Activated CD8-positive, alpha-beta T cell treated with anti-CD3 and anti-CD28 coated beads, Interleukin-2, amount 10 ng/mL, durations not matched to agents 7 days and 5 days (primary cell): ENCODE results near the gene MIOX. TPM values are rescaled to one million over a fixed set of nuclear protein-coding genes. Genes with fewer than 3 reads are reported as not detected.

Experiments used
- ATAC-seq: fragments of 150-1000 bp; cut with Tn5 transposase; one replicate; pipeline ENCODE4 v1.10.0; 2021; ENCODE audit warnings: moderate library complexity
- CTCF ChIA-PET: fragments of 350-600 bp; sonication (Branson Sonifier 250); formaldehyde crosslinking; loops from one replicate; lab custom pipeline; 2021; ENCODE audit warnings: antibody characterized with exemption; lab: Charles Lee
- POLR2A ChIA-PET: fragments of 350-600 bp; sonication (Branson Sonifier 250); formaldehyde crosslinking; loops from one replicate; lab custom pipeline; 2021; ENCODE audit warnings: antibody characterized with exemption; lab: Charles Lee
- DNase-seq: peaks from one replicate; pipeline ENCODE4 v3.0.0-alpha.2; 2020
- H3K27ac Mint-ChIP-seq: one replicate; pipeline ENCODE4 v1.8.0; 2021; ENCODE audit warnings: mild to moderate bottlenecking, mixed read lengths
- H3K27me3 Mint-ChIP-seq: one replicate; pipeline ENCODE4 v1.8.0; 2021; ENCODE audit warnings: low read depth, mixed read lengths
- H3K36me3 Mint-ChIP-seq: one replicate; pipeline ENCODE4 v1.8.0; 2021; ENCODE audit warnings: low read depth, mixed read lengths
- H3K4me1 Mint-ChIP-seq: one replicate; pipeline ENCODE4 v1.8.0; 2021; ENCODE audit warnings: low read depth, mixed read lengths
- H3K4me3 Mint-ChIP-seq: one replicate; pipeline ENCODE4 v1.8.0; 2021; ENCODE audit warnings: mild to moderate bottlenecking, mixed read lengths
- H3K9me3 Mint-ChIP-seq: one replicate; pipeline ENCODE4 v1.8.0; 2022; ENCODE audit warnings: mixed read lengths; ENCODE audit not compliant: insufficient read depth
- total RNA-seq, 2 experiments: library from RNA; stranded (reverse); gene quantifications; one replicate each; pipeline ENCODE4 v1.2.3, GENCODE V29; 2021

MIOX gene
- total RNA-seq, 2 experiments from 2014 or later, result 0.40 TPM; not detected in 1

- peaks cover 18% of the 10 kb centered on the region for H3K4me1 Mint-ChIP-seq
- no peak overlapping the region for H3K27ac Mint-ChIP-seq
- POLR2A ChIA-PET, result interaction anchor here (1.6 to 1.7 kb wide), 2 partner anchors 12 to 13 kb away, joined by 4 to 14 read pairs; partner anchors contain the start of genes LMF2 and NCAPH2
- no peak overlapping the region for H3K4me3 Mint-ChIP-seq
- CTCF ChIA-PET, result interaction anchor here (1.3 kb wide), 1 partner anchor 41 kb away, joined by 4 read pairs; the partner anchor contains the start of gene SYCE3
- no peak for ATAC-seq
- no peak for DNase-seq
- H3K27me3 Mint-ChIP-seq, result no peaks in the 10 kb centered on the region
- H3K9me3 Mint-ChIP-seq, result no peaks in the 10 kb centered on the region
- H3K36me3 Mint-ChIP-seq, result peaks cover 40% of the 10 kb centered on the region
Observed at GRCh38 chr22:50521710-50522109, 35.1 kb downstream of the MIOX start.

- no peak overlapping the region for H3K4me3 Mint-ChIP-seq
- H3K9me3 Mint-ChIP-seq, result no peaks in the 10 kb centered on the region
- no peak for ATAC-seq
- DNase-seq, result no peak
- H3K27me3 Mint-ChIP-seq, result no peaks in the 10 kb centered on the region
- H3K4me1 Mint-ChIP-seq, result peaks cover 24% of the 10 kb centered on the region
- ChIA-PET CTCF (interaction anchor here (1.3 kb wide), 1 partner anchor 41 kb away, joined by 4 read pairs; the partner anchor contains the start of gene SYCE3), POLR2A (interaction anchor here (0.7 to 1.7 kb wide), 5 partner anchors 12 to 99 kb away, joined by 3 to 14 read pairs (median 4); partner anchors contain the start of genes LMF2 and NCAPH2)
- H3K27ac Mint-ChIP-seq, result no peak overlapping the region
- H3K36me3 Mint-ChIP-seq, result peaks cover 43% of the 10 kb centered on the region
Observed at GRCh38 chr22:50522208-50522805, 35.6 kb downstream of the MIOX start.

- peak overlapping the region; percentile 36 for H3K4me3 Mint-ChIP-seq
Observed at GRCh38 chr22:50522806-50523438, 36.3 kb downstream of the MIOX start.

GRCh38 chr22:50523458-50523805, 36.8 kb downstream of the MIOX start:
- H3K36me3 Mint-ChIP-seq, result peaks cover 46% of the 10 kb centered on the region
- POLR2A ChIA-PET, result interaction anchor here (1.5 to 3.3 kb wide), 3 partner anchors 15 to 51 kb away, joined by 3 to 82 read pairs (median 6); partner anchors contain the start of genes LMF2 and NCAPH2
- peak overlapping the region; percentile 68 for H3K27ac Mint-ChIP-seq
- ATAC-seq, result no peak
- DNase-seq, result no peak
- no peaks in the 10 kb centered on the region for H3K9me3 Mint-ChIP-seq
- no peaks in the 10 kb centered on the region for H3K27me3 Mint-ChIP-seq
- peak overlapping the region; percentile 97 for H3K4me3 Mint-ChIP-seq
- CTCF ChIA-PET, result interaction anchor here (3.1 to 6.2 kb wide), 3 partner anchors 15 to 97 kb away, joined by 40 to 77 read pairs (median 55); partner anchors contain the start of genes LMF2, NCAPH2 and SYCE3
- H3K4me1 Mint-ChIP-seq, result peaks cover 36% of the 10 kb centered on the region

More at GRCh38 chr22:50522806-50523438, 36.3 kb downstream of the MIOX start:
- ATAC-seq (no peak), DNase-seq (no peak)
- H3K27ac Mint-ChIP-seq, result peak overlapping the region; percentile 68
- H3K4me1 Mint-ChIP-seq, result peaks cover 30% of the 10 kb centered on the region
- H3K9me3 Mint-ChIP-seq, result no peaks in the 10 kb centered on the region
- ChIA-PET POLR2A (interaction anchor here (0.7 to 1.7 kb wide), 5 partner anchors 13 to 98 kb away, joined by 3 to 14 read pairs (median 4); partner anchors contain the start of genes LMF2 and NCAPH2), CTCF (interaction anchor here (1.3 to 6.2 kb wide), 2 partner anchors 14 to 40 kb away, joined by 4 to 55 read pairs; partner anchors contain the start of genes LMF2, NCAPH2 and SYCE3)
- no peaks in the 10 kb centered on the region for H3K27me3 Mint-ChIP-seq
- peaks cover 45% of the 10 kb centered on the region for H3K36me3 Mint-ChIP-seq

GRCh38 chr22:50523806-50524675, 37.4 kb downstream of the MIOX start:
- H3K27me3 Mint-ChIP-seq, result no peaks in the 10 kb centered on the region
- peak overlapping the region; percentile 95 for H3K27ac Mint-ChIP-seq
- H3K36me3 Mint-ChIP-seq, result peaks cover 49% of the 10 kb centered on the region
- H3K9me3 Mint-ChIP-seq, result no peaks in the 10 kb centered on the region
- ATAC-seq (no peak), DNase-seq (no peak)
- ChIA-PET CTCF (interaction anchor here (1.9 to 6.5 kb wide), 10 partner anchors 10 to 104 kb away, joined by 11 to 116 read pairs (median 38); partner anchors contain the start of genes ARSA, LMF2, NCAPH2 and SBF1), POLR2A (interaction anchor here (1.3 to 8.7 kb wide), 14 partner anchors 9 to 251 kb away, joined by 3 to 335 read pairs (median 18); partner anchors contain the start of genes ARSA, CHKB, CPT1B and KLHDC7B)
- peak overlapping the region; percentile 97 for H3K4me3 Mint-ChIP-seq
- H3K4me1 Mint-ChIP-seq, result peaks cover 42% of the 10 kb centered on the region

GRCh38 chr22:50524676-50525103, 38.0 kb downstream of the MIOX start:
- Mint-ChIP-seq H3K27me3 (no peaks in the 10 kb centered on the region), H3K27ac (peak overlapping the region; percentile 95), H3K9me3 (no peaks in the 10 kb centered on the region), H3K36me3 (peaks cover 45% of the 10 kb centered on the region), H3K4me3 (peak overlapping the region; percentile 97), H3K4me1 (peaks cover 45% of the 10 kb centered on the region)
- DNase-seq (no peak), ATAC-seq (no peak)
- ChIA-PET POLR2A (interaction anchor here (1.0 to 8.7 kb wide), 16 partner anchors 10 to 273 kb away, joined by 3 to 335 read pairs (median 10); partner anchors contain the start of genes ARSA, CHKB, CPT1B and HDAC10), CTCF (interaction anchor here (0.8 to 6.5 kb wide), 15 partner anchors 9 to 282 kb away, joined by 3 to 116 read pairs (median 17); partner anchors contain the start of genes ARSA, LMF2, NCAPH2 and SBF1)

- peak within 1 kb of the TSS; percentile 95 for H3K27ac Mint-ChIP-seq
- ChIA-PET CTCF (interaction anchor here (0.7 to 6.5 kb wide), 42 partner anchors 10 to 420 kb away, joined by 3 to 116 read pairs (median 6); partner anchors contain the start of genes ARSA, CHKB, HDAC10 and KLHDC7B), POLR2A (interaction anchor here (0.8 to 8.7 kb wide), 40 partner anchors 8 to 338 kb away, joined by 3 to 335 read pairs (median 4); partner anchors contain the start of genes ARSA, CHKB, CPT1B and HDAC10)
- peaks cover 45% of the 10 kb centered on the region for H3K4me1 Mint-ChIP-seq
- peak; percentile 62 for ATAC-seq
- H3K36me3 Mint-ChIP-seq, result peaks cover 43% of the 10 kb centered on the region
- H3K4me3 Mint-ChIP-seq, result peak within 1 kb of the TSS; percentile 97
- peak; percentile 98 for DNase-seq
- H3K9me3 Mint-ChIP-seq, result no peaks in the 10 kb centered on the region
- no peaks in the 10 kb centered on the region for H3K27me3 Mint-ChIP-seq
Observed at GRCh38 chr22:50525104-50525857, 38.6 kb downstream of the MIOX start, which contains the start of gene SCO2. Gene SCO2, minus strand, starts transcription at chr22:50525598. Its CDS starts 1,187 bp downstream, at chr22:50524411.

- Mint-ChIP-seq H3K27me3 (no peaks in the 10 kb centered on the region), H3K4me3 (peak overlapping the region; percentile 97), H3K27ac (peak overlapping the region; percentile 83), H3K9me3 (no peaks in the 10 kb centered on the region), H3K36me3 (peaks cover 38% of the 10 kb centered on the region), H3K4me1 (peaks cover 45% of the 10 kb centered on the region)
- ATAC-seq (no peak), DNase-seq (no peak)
- CTCF ChIA-PET, result interaction anchor here (0.7 to 6.5 kb wide), 41 partner anchors 10 to 420 kb away, joined by 3 to 116 read pairs (median 6); partner anchors contain the start of genes ARSA, CHKB, HDAC10 and KLHDC7B
- POLR2A ChIA-PET, result interaction anchor here (0.8 to 8.7 kb wide), 39 partner anchors 8 to 339 kb away, joined by 3 to 335 read pairs (median 5); partner anchors contain the start of genes ARSA, CHKB, CPT1B and HDAC10
Observed at GRCh38 chr22:50525858-50526107, 39.1 kb downstream of the MIOX start.

GRCh38 chr22:50526108-50526833, 39.6 kb downstream of the MIOX start:
- H3K4me3 Mint-ChIP-seq, result peak overlapping the region; percentile 80
- peak; percentile 43 for ATAC-seq
- H3K27me3 Mint-ChIP-seq, result no peaks in the 10 kb centered on the region
- ChIA-PET CTCF (interaction anchor here (0.7 to 6.5 kb wide), 36 partner anchors 11 to 421 kb away, joined by 3 to 116 read pairs (median 9); partner anchors contain the start of genes ARSA, CHKB, HDAC10 and KLHDC7B), POLR2A (interaction anchor here (0.8 to 8.7 kb wide), 36 partner anchors 9 to 566 kb away, joined by 3 to 335 read pairs (median 8); partner anchors contain the start of genes ARSA, CHKB, CPT1B and HDAC10)
- DNase-seq, result peak; percentile 90
- peaks cover 45% of the 10 kb centered on the region for H3K4me1 Mint-ChIP-seq
- H3K36me3 Mint-ChIP-seq, result peaks cover 41% of the 10 kb centered on the region
- peak overlapping the region; percentile 91 for H3K27ac Mint-ChIP-seq
- no peaks in the 10 kb centered on the region for H3K9me3 Mint-ChIP-seq
